ENCODE measurements around the gene CAB39.

CAB39 gene

DNA sequence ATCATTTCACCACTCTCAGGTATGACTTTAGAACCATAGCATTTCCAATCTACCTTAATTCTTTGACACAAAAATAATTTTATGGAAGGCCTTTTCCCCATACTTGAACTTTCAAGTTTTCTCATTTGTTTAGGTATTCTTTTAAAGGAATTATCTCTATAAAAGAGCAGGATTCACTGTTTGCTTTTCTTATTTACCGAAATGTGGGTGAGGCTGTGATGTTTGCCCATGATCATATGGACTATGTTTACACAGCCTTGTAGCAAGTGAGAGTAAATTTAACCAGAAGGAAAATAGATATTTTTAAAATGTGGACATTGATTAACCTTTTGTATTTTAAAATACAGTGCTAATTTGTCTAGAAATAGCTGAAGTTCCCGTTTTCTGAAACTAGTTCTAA is 26.3 kb downstream of the CAB39 start:
- no peak overlapping the region for H3K4me3 ChIP-seq (ENCODE audit: low read length)
- DNase-seq (ENCODE audit: low read depth) = no peak
- TF ChIP-seq, protein P1, sequence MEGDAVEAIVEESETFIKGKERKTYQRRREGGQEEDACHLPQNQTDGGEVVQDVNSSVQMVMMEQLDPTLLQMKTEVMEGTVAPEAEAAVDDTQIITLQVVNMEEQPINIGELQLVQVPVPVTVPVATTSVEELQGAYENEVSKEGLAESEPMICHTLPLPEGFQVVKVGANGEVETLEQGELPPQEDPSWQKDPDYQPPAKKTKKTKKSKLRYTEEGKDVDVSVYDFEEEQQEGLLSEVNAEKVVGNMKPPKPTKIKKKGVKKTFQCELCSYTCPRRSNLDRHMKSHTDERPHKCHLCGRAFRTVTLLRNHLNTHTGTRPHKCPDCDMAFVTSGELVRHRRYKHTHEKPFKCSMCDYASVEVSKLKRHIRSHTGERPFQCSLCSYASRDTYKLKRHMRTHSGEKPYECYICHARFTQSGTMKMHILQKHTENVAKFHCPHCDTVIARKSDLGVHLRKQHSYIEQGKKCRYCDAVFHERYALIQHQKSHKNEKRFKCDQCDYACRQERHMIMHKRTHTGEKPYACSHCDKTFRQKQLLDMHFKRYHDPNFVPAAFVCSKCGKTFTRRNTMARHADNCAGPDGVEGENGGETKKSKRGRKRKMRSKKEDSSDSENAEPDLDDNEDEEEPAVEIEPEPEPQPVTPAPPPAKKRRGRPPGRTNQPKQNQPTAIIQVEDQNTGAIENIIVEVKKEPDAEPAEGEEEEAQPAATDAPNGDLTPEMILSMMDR (conservative IDR thresholded peaks at IDR 0.05; ENCODE audit: low read length) = no peak

DNA sequence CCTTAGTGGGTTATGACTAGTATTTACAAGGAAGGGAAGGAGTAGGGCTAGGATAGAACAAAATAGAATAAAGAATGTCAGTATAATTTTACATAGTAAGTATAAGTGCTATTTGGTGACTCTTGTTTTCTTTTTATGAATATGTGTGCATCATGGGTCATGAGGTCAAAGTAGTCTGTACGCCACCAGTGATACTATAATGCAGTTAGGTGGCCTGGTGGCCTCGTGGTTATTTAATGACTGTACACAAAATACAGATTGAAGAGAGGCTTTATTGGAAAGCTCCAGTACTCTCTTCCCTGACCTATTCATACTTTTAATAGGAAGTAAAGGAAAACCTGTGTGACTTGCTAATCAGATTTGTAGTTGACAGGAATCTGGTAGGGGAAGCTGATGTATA is 27.3 kb downstream of the CAB39 start:
- no peak for DNase-seq (ENCODE audit: low read depth)
- no peak overlapping the region for H3K4me3 ChIP-seq (ENCODE audit: low read length)
- TF ChIP-seq, protein P1 (conservative IDR thresholded peaks at IDR 0.05; ENCODE audit: low read length) = no peak

DNA sequence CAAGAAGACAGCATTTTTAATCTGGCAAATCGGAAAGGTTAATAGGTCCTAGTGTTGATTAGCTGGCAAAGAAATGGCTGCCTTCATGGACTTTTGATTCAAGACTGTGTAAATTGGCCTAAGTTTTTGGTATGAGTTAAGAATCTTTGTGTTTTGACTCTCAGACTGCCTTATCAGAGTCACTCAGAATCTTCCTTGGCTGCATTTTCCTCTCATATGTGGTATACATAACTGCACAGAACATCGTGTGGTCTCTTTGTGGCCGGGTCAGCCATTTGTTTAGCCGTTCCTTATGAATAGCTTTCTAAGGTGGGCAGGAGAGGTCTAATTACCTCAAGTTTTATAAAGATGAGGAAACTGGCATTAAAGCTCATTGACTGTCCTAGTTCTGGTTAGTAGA is 30.1 kb downstream of the CAB39 start:
- TF ChIP-seq, protein P1 (conservative IDR thresholded peaks at IDR 0.05; ENCODE audit: low read length) = no peak
- H3K4me3 ChIP-seq (ENCODE audit: low read length) = no peak overlapping the region
- no peak for DNase-seq (ENCODE audit: low read depth)

DNA sequence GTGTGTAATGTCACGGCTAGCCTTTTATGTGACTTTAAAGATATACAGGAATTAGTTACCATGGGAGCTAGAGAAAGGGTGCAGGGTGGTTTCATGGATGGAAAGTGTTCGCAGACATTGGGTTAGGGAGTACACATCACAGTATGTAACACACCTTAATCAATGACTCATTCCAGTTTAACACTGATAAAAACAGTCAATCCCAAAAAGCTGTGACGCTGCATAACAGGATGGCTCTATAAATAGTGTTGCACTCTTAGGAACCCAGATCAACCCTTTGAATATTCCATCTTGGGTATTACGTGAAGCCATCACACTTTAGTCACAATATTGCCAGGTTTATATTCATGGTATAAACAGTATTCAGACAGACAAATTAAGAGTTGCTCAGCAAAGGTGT is 33.6 kb downstream of the CAB39 start:
- no peak overlapping the region for H3K4me3 ChIP-seq (ENCODE audit: low read length)
- TF ChIP-seq, protein P1 (conservative IDR thresholded peaks at IDR 0.05; ENCODE audit: low read length) = no peak
- DNase-seq (ENCODE audit: low read depth) = no peak

DNA sequence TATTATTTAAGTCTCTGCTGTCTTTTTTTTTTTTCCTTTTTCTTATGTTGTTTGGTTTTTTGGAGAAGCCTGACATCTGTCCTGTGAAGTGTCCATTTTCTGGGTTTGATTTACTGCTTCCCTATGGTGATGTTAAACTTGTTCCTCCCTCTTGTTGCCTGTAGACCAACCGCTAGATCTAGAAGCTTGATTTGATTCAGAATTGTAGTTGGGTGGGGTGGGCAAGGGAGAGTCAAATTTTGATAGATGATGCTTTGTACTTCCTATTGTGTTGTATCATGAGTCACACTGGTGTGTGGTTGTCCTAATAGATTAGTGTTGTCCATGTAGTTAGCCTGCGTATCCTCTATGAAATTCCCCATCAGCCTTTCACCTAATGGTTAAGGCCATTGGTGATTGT is 35.4 kb downstream of the CAB39 start:
- H3K4me3 ChIP-seq (ENCODE audit: low read length) = no peak overlapping the region
- TF ChIP-seq, protein P1 (conservative IDR thresholded peaks at IDR 0.05; ENCODE audit: low read length) = no peak
- DNase-seq (ENCODE audit: low read depth) = no peak

DNA sequence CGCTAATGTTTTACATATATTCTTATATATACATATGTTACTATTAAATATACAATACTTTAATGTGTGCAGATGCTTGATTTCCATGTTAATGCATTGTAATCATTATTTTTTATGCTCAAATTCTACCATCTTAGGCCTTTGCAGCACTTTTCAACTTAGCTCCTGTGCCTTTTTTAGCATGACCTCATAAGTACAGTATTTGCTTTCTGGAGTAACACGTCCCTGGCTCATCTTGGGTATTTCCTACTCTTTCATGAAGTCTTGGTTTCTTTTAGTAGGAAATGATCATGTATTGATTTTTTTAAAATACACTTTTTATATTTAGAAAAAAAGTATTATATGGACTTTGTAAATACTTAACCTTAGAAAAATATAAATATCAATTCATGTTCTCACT is 36.5 kb downstream of the CAB39 start:
- TF ChIP-seq, protein P1 (conservative IDR thresholded peaks at IDR 0.05; ENCODE audit: low read length) = no peak
- peak; percentile 53 for DNase-seq (ENCODE audit: low read depth)
- no peak overlapping the region for H3K4me3 ChIP-seq (ENCODE audit: low read length)

DNA sequence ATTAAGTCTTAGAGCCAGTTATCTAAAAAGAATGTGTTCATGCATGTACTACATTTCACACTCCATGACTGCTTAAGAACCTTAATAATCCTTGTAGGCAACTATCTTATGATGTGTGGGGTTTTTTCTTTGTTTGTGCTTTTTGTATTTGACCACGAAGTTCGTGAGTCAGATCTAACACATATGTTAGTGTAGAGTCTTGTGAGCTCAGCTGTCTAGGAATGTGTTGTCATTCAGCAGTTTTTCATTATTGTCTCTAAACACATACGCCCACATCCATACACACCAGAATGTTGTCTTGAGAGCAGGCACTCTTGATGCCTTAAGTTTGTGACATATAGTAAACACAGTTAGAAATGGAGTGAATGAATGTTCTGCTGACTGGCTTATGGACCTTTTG is 38.4 kb downstream of the CAB39 start:
- no peak overlapping the region for H3K4me3 ChIP-seq (ENCODE audit: low read length)
- peak; percentile 82 for DNase-seq (ENCODE audit: low read depth)
- TF ChIP-seq, protein P1 (conservative IDR thresholded peaks at IDR 0.05; ENCODE audit: low read length) = no peak
